GM19238 (cell line): ENCODE data around the gene MTURN.
"Not testable (repeated sequence)": the region's sequence is repeated elsewhere in the genome, so short reads cannot be mapped to it uniquely, and the experiment has no call there.

Experiments used
- DNase-seq: peaks from one replicate; pipeline ENCODE4 v3.0.0; 2011; ENCODE audit warnings: low spot score; ENCODE audit not compliant: insufficient read length

The MTURN gene

GRCh38 chr7:30177186-30177585 is 42.4 kb downstream of the MTURN start:
- no peak for DNase-seq

GRCh38 chr7:30177965-30178364 is 43.2 kb downstream of the MTURN start:
- no peak for DNase-seq

- DNase-seq, result no peak
Measured at GRCh38 chr7:30178748-30179436, 44.1 kb downstream of the MTURN start.

GRCh38 chr7:30180718-30181117 is 45.9 kb downstream of the MTURN start:
- DNase-seq, result no peak

- DNase-seq, result no peak
Measured at GRCh38 chr7:30181211-30181610, 46.4 kb downstream of the MTURN start.

- DNase-seq, result no peak
Measured at GRCh38 chr7:30181736-30182522, 47.1 kb downstream of the MTURN start.

GRCh38 chr7:30182814-30183213 is 48.0 kb downstream of the MTURN start:
- no peak for DNase-seq

GRCh38 chr7:30183749-30184369 is 49.1 kb downstream of the MTURN start:
- no peak for DNase-seq

GRCh38 chr7:30184791-30185487 is 50.2 kb downstream of the MTURN start:
- DNase-seq, result no peak

GRCh38 chr7:30185496-30185895 is 50.7 kb downstream of the MTURN start:
- no peak for DNase-seq

- no peak for DNase-seq
Measured at GRCh38 chr7:30186725-30187124, 51.9 kb downstream of the MTURN start.

GRCh38 chr7:30187513-30187912 is 52.7 kb downstream of the MTURN start:
- no peak for DNase-seq

GRCh38 chr7:30188381-30188780 is 53.6 kb downstream of the MTURN start:
- not testable (repeated sequence) for DNase-seq

GRCh38 chr7:30188811-30189210 is 54.0 kb downstream of the MTURN start:
- DNase-seq, result no peak

GRCh38 chr7:30191809-30192208 is 57.0 kb downstream of the MTURN start:
- no peak for DNase-seq

GRCh38 chr7:30193336-30193943 is 58.7 kb downstream of the MTURN start:
- DNase-seq, result no peak

GRCh38 chr7:30196408-30196807 is 61.6 kb downstream of the MTURN start:
- no peak for DNase-seq

GRCh38 chr7:30197438-30197837 is 62.7 kb downstream of the MTURN start:
- no peak for DNase-seq

- no peak for DNase-seq
Measured at GRCh38 chr7:30199271-30199670, 64.5 kb downstream of the MTURN start.

GRCh38 chr7:30200591-30200990 is 65.8 kb downstream of the MTURN start:
- no peak for DNase-seq

- no peak for DNase-seq
Measured at GRCh38 chr7:30201161-30201666, 66.4 kb downstream of the MTURN start.
